OCI-LY7 (cell line): Measurements from ENCODE around the gene OR7G2.

ENCODE experiments used
- CTCF ChIP-seq: fragments of 200-600 bp; sonication (generic); conservative IDR thresholded peaks from 2 replicates; pipeline ENCODE4 v1.5.1; 2014; ENCODE audit warnings: mild to moderate bottlenecking, antibody characterized with exemption, low read length, moderate library complexity, mixed read lengths
- EZH2phosphoT487 ChIP-seq: fragments of 200-600 bp; sonication (generic); IDR thresholded peaks from 2 replicates; pipeline ENCODE4 v1.6.1; 2018; ENCODE audit warnings: low read depth, borderline replicate concordance, mild to moderate bottlenecking, mixed run types, antibody characterized with exemption, low read length, moderate library complexity, mixed read lengths

- TF ChIP-seq CTCF (no peak), EZH2phosphoT487 (no peak)
Observed at GRCh38 chr19:9128171-9128570, 20.9 kb upstream of the OR7G2 start.
